Esophagus muscularis mucosa (tissue), 4 donors: Measurements from ENCODE around the gene PLPP2. TPM values are rescaled to one million over a fixed set of nuclear protein-coding genes. Genes with fewer than 3 reads are reported as not detected.

Experiments
- DNase-seq: peaks from one replicate; pipeline ENCODE4 v3.0.0-alpha.2; 2017; ENCODE audit errors: extremely low spot score
- H3K27ac ChIP-seq, 4 donors: fragments of 200-600 bp; sonication (generic); replicated peaks in 1 of 4; 1 replicate in 3 of 4; 2 replicates in 1 of 4; pipeline ENCODE4 v1.5.1; 2016 to 2019; ENCODE audit warnings: mild to moderate bottlenecking in 1 of 4
- H3K27me3 ChIP-seq, 4 donors: fragments of 200-600 bp; sonication (generic); one replicate each; pipeline versions ENCODE4 v1.5.1 to v1.6.0; 2016 to 2019
- H3K36me3 ChIP-seq, 4 donors: fragments of 200-600 bp; sonication (generic); one replicate each; pipeline ENCODE4 v1.5.1; 2016 to 2019
- H3K4me1 ChIP-seq, 4 donors: fragments of 200-600 bp; sonication (generic); one replicate each; pipeline ENCODE4 v1.5.1; 2016 to 2019
- H3K4me3 ChIP-seq, 4 donors: fragments of 200-600 bp; sonication (generic); 1 replicate in 2 of 4; 2 replicates in 2 of 4; pipeline ENCODE4 v1.5.1; 2016 to 2019; ENCODE audit warnings: mild to moderate bottlenecking in 4 of 4, moderate library complexity in 1 of 4
- H3K9me3 ChIP-seq, 4 donors: fragments of 200-600 bp; sonication (generic); 1 replicate in 3 of 4; 2 replicates in 1 of 4; pipeline ENCODE4 v1.5.1; 2016 to 2019
- CTCF ChIP-seq, 3 experiments: fragments of 200-600 bp in 2 of 3; fragments of 450-650 bp in 1 of 3; sonication (generic) in 2 of 3; IDR thresholded peaks; one replicate each; pipeline ENCODE4 v1.5.1; 2017 to 2019; ENCODE audit warnings: antibody characterized with exemption in 3 of 3, mild to moderate bottlenecking in 2 of 3, moderate library complexity in 1 of 3
- EP300 ChIP-seq: sonication (generic); formaldehyde crosslinking; IDR thresholded peaks from one replicate; pipeline ENCODE4 v1.6.1; 2017; ENCODE audit warnings: antibody characterized with exemption
- POLR2A ChIP-seq: fragments of 450-650 bp; IDR thresholded peaks from one replicate; pipeline ENCODE4 v1.6.1; 2017; ENCODE audit warnings: antibody characterized with exemption, moderate library complexity, mild to moderate bottlenecking, low read depth
- POLR2AphosphoS5 ChIP-seq, 2 donors: sonication (generic); formaldehyde crosslinking; IDR thresholded peaks; one replicate each; pipeline ENCODE4 v1.6.1; 2017; ENCODE audit warnings: antibody characterized with exemption in 2 of 2
- WGBS: methylation state at CpG from one replicate; pipeline ENCODE4 v1.1.5; 2018; 5-methylcytosine and 5-hydroxymethylcytosine counted together
- intact Hi-C: fragments of 100-400 bp; cut with DNase I; formaldehyde crosslinking; loops from one replicate; pipeline ENCODE4 v1.15.1; 2023
- total RNA-seq, 4 donors: library from RNA; depleted of rRNA; stranded (reverse); fragments of >200 nt; gene quantifications; one replicate each; pipeline versions ENCODE4 v1.1.0 to v1.2.1, GENCODE V29; 2016

Gene PLPP2
- total RNA-seq, 4 donors from 2014 or later, result 2.1 to 9.1 (median 5.0) TPM

- Histone ChIP-seq H3K4me3 (no peak overlapping the region), H3K36me3 (peaks cover 64 to 100% (median 94%) of the 10 kb centered on the region in 4 donors), H3K27me3 (no peaks in the 10 kb centered on the region), H3K9me3 (peaks cover 0 to 9% (median 0%) of the 10 kb centered on the region in 4 donors), H3K4me1 (peaks cover 0 to 5% (median 0%) of the 10 kb centered on the region in 4 donors), H3K27ac (no peak overlapping the region)
- no peak for TF ChIP-seq POLR2AphosphoS5 (IDR thresholded peaks at IDR 0.05)
- no peak for TF ChIP-seq EP300
- TF ChIP-seq CTCF (IDR thresholded peaks at IDR 0.05), result no peak
- TF ChIP-seq POLR2A, result no peak
- DNase-seq, result no peak
- 93% methylated on average over 33 of the region's 33 CpGs for WGBS
- intact Hi-C loops, result no loop called here
Observed at GRCh38 chr19:325937-326565, 34.8 kb upstream of the PLPP2 start.

- Histone ChIP-seq H3K9me3 (peaks cover 0 to 9% (median 0%) of the 10 kb centered on the region in 4 donors), H3K36me3 (peaks cover 59 to 100% (median 94%) of the 10 kb centered on the region in 4 donors), H3K4me1 (peaks cover 0 to 5% (median 0%) of the 10 kb centered on the region in 4 donors), H3K27ac (no peak overlapping the region), H3K27me3 (no peaks in the 10 kb centered on the region), H3K4me3 (no peak overlapping the region)
- no peak for TF ChIP-seq POLR2AphosphoS5 (IDR thresholded peaks at IDR 0.05)
- no peak for TF ChIP-seq POLR2A
- no peak for TF ChIP-seq CTCF (IDR thresholded peaks at IDR 0.05)
- no peak for TF ChIP-seq EP300
- intact Hi-C loops, result no loop called here
- 91% methylated on average over 17 of the region's 24 CpGs for WGBS
- no peak for DNase-seq
Observed at GRCh38 chr19:325173-325936, 34.2 kb upstream of the PLPP2 start.

DNA sequence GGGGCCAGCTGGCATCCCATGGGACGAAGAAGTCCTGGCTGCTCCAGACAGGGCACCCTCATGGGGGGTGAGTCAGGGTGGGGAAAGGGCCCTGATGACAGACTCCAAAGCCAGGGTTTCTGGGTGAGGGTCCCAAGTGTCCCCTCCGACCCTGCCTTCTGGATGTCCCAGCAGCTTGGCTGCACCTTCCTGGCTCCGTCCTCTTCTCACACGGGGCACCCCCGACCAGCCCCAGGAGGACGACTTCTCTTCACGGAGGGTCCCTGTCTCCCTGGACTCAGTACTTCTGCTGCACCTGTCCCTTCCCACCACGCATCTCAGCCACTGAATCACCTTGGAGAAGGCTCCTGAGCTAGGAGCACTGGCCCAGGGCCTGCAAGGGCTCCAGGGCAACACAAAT lies 33.5 kb upstream of the PLPP2 start:
- peaks cover 52 to 100% (median 92%) of the 10 kb centered on the region in 4 donors for H3K36me3 ChIP-seq

GRCh38 chr19:322616-323015 lies 31.4 kb upstream of the PLPP2 start:
- no peak overlapping the region for H3K27ac ChIP-seq
- peaks cover 31 to 97% (median 82%) of the 10 kb centered on the region in 4 donors for H3K36me3 ChIP-seq
- no peak for TF ChIP-seq CTCF (IDR thresholded peaks at IDR 0.05)
- TF ChIP-seq POLR2AphosphoS5 (IDR thresholded peaks at IDR 0.05), result no peak
- TF ChIP-seq POLR2A, result no peak
- TF ChIP-seq EP300, result no peak
- H3K27me3 ChIP-seq, result no peaks in the 10 kb centered on the region
- H3K4me3 ChIP-seq, result no peak overlapping the region
- 97% methylated on average over 13 of the region's 13 CpGs for WGBS
- H3K4me1 ChIP-seq, result peaks cover 0 to 5% (median 0%) of the 10 kb centered on the region in 4 donors
- DNase-seq, result no peak
- intact Hi-C loops, result no loop called here
- peaks cover 0 to 6% (median 2%) of the 10 kb centered on the region in 4 donors for H3K9me3 ChIP-seq

More for the DNA sequence above, 33.5 kb upstream of the PLPP2 start:
- intact Hi-C loops, result no loop called here
- Histone ChIP-seq H3K4me3 (no peak overlapping the region), H3K27ac (no peak overlapping the region), H3K4me1 (peaks cover 0 to 5% (median 0%) of the 10 kb centered on the region in 4 donors), H3K27me3 (no peaks in the 10 kb centered on the region), H3K9me3 (peaks cover 0 to 9% (median 0%) of the 10 kb centered on the region in 4 donors)
- WGBS, result 96% methylated on average over 7 of the region's 8 CpGs
- no peak for TF ChIP-seq POLR2AphosphoS5 (IDR thresholded peaks at IDR 0.05)
- no peak for DNase-seq

GRCh38 chr19:318509-318774 lies 27.2 kb upstream of the PLPP2 start:
- intact Hi-C loops, result no loop called here
- Histone ChIP-seq H3K4me3 (no peak overlapping the region), H3K27me3 (no peaks in the 10 kb centered on the region), H3K9me3 (peaks cover 0 to 6% (median 2%) of the 10 kb centered on the region in 4 donors), H3K36me3 (peaks cover 24 to 97% (median 74%) of the 10 kb centered on the region in 4 donors), H3K4me1 (peaks cover 0 to 7% (median 1%) of the 10 kb centered on the region in 4 donors), H3K27ac (no peak overlapping the region)
- DNase-seq, result no peak
- no peak for TF ChIP-seq EP300
- no peak for TF ChIP-seq POLR2A
- no peak for TF ChIP-seq CTCF (IDR thresholded peaks at IDR 0.05)
- TF ChIP-seq POLR2AphosphoS5 (IDR thresholded peaks at IDR 0.05), result no peak
- WGBS, result 87% methylated on average over 5 of the region's 5 CpGs
